H1 (cell line): ENCODE data around the gene MED10.

Source experiments
- CBX5 ChIP-seq: fragments of 300-800, 300-1000 bp; sonication (generic); IDR thresholded peaks from 2 replicates; pipeline ENCODE4 v1.7.1; 2016; ENCODE audit warnings: antibody characterized with exemption, low read length, low read depth
- CREB1 ChIP-seq: IDR thresholded peaks from 2 replicates; pipeline ENCODE4 v1.6.1; 2012; ENCODE audit warnings: inconsistent platforms
- EGR1 ChIP-seq: IDR thresholded peaks from 2 replicates; pipeline ENCODE4 v1.6.1; 2011; ENCODE audit warnings: low read depth, low read length, borderline replicate concordance
- EP300 ChIP-seq, 2 experiments: IDR thresholded peaks; 1 replicate in 1 of 2; 2 replicates in 1 of 2; pipeline ENCODE4 v1.6.1; 2011 to 2012; ENCODE audit warnings: low read depth in 2 of 2, low read length in 2 of 2, mild to moderate bottlenecking in 2 of 2, borderline replicate concordance in 1 of 2, inconsistent platforms in 1 of 2, moderate library complexity in 1 of 2
- EZH2 ChIP-seq: fragments of 200-600 bp; sonication (generic); IDR thresholded peaks from 2 replicates; pipeline ENCODE4 v1.7.1; 2012; ENCODE audit warnings: low read depth, mild to moderate bottlenecking, moderate library complexity, low read length, inconsistent platforms; ENCODE audit not compliant: severe bottlenecking
- PHF8 ChIP-seq: fragments of 200-600 bp; sonication (generic); conservative IDR thresholded peaks from 2 replicates; pipeline ENCODE4 v1.7.1; 2012; ENCODE audit warnings: low read depth, mild to moderate bottlenecking, inconsistent platforms, low read length, moderate library complexity
- POLR2A ChIP-seq, 2 experiments: IDR thresholded peaks; 1 replicate in 1 of 2; 2 replicates in 1 of 2; pipeline ENCODE4 v1.6.1; 2011; ENCODE audit warnings: low read depth in 2 of 2, low read length in 2 of 2, mild to moderate bottlenecking in 2 of 2; ENCODE audit errors: control extremely low read depth in 1 of 2
- POLR2AphosphoS5 ChIP-seq: IDR thresholded peaks from 2 replicates; pipeline ENCODE4 v1.6.1; 2011; ENCODE audit warnings: low read depth, low read length
- SP1 ChIP-seq: IDR thresholded peaks from 2 replicates; pipeline ENCODE4 v1.6.1; 2011; ENCODE audit warnings: low read depth, low read length
- SRF ChIP-seq: IDR thresholded peaks from 2 replicates; pipeline ENCODE4 v1.6.1; 2011; ENCODE audit warnings: mild to moderate bottlenecking, low read depth, low read length, moderate library complexity
- TAF1 ChIP-seq: IDR thresholded peaks from 2 replicates; pipeline ENCODE4 v1.6.1; 2011; ENCODE audit warnings: mild to moderate bottlenecking, low read depth, low read length
- TAF7 ChIP-seq: optimal IDR thresholded peaks from 2 replicates; pipeline ENCODE3; 2011; ENCODE audit warnings: low read depth, mild to moderate bottlenecking, inconsistent platforms, low read length, moderate library complexity, borderline replicate concordance
- TF ChIP-seq, protein P1 (sequence below), 3 experiments: IDR thresholded peaks; 1 replicate in 2 of 3; 2 replicates in 1 of 3; pipeline versions ENCODE4 v1.5.1 to v1.6.1; 2011; ENCODE audit warnings: low read length in 3 of 3, mild to moderate bottlenecking in 3 of 3, inconsistent platforms in 2 of 3, low read depth in 1 of 3, moderate library complexity in 1 of 3; ENCODE audit not compliant: insufficient read depth in 1 of 3; ENCODE audit errors: control extremely low read depth in 1 of 3
- TF ChIP-seq, protein P2 (sequence below): IDR thresholded peaks from 2 replicates; pipeline ENCODE4 v1.6.1; 2012; ENCODE audit warnings: inconsistent platforms

DNA sequence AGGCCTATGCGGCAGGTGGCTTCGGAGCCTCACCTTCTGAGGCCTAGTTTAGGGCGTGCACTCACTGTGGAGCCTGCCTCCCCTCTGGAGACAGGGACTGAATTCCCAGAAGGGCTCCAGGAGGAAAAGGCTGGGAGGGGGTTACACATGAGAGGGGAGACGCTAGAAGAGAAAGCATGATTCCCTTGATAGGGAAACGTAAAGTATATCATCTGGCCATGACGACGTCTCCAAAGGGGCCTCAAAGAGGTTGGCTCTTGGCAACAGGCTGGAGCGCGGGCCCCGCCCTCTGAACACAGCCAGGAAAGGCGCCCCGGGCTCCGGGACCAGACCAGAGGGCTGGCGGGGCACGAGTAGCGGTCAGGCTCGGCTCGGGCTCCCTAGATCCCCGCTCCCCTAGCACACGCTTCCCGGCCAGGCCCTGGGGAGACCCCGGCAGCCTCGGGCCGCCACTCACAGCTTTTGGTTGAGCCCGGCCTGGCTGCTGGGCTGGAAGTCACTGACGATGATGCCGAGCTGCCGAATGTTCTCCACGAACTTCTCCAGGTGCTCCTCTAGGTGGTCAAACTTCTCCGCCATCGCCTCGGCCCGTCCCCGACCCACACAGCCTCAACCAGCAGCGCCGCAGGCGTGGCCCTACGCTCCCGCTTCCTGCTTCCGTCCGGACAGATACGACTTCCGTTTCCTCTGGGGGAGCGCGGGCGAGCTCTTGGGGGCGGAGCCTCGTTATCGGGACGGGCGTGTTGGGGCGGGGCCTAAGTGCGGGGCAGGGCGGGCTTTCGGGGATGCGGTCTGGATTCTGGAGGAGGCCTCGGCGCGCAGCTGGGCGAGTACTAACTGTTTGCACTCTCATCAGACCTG is at the start of gene MED10:
- TF ChIP-seq PHF8 (peak; percentile 88), SP1 (no peak), TAF1 (peak; percentile 66; the same call in 1 of the 2 replicates), CREB1 (no peak), EZH2 (no peak), EGR1 (peak; percentile 78), POLR2A (IDR thresholded peaks at IDR 0.05; ENCODE audit: control extremely low read depth in 1 of 2, low read depth in 2 of 2, low read length in 2 of 2) (peak; percentile 61 to 72), EP300 (IDR thresholded peaks at IDR 0.05; ENCODE audit: borderline replicate concordance in 1 of 2, low read depth in 2 of 2, low read length in 2 of 2) (no peak), CBX5 (no peak), SRF (no peak), POLR2AphosphoS5 (peak; percentile 54; the same call in 1 of the 2 replicates), TAF7 (no peak)
- TF ChIP-seq, protein P1, sequence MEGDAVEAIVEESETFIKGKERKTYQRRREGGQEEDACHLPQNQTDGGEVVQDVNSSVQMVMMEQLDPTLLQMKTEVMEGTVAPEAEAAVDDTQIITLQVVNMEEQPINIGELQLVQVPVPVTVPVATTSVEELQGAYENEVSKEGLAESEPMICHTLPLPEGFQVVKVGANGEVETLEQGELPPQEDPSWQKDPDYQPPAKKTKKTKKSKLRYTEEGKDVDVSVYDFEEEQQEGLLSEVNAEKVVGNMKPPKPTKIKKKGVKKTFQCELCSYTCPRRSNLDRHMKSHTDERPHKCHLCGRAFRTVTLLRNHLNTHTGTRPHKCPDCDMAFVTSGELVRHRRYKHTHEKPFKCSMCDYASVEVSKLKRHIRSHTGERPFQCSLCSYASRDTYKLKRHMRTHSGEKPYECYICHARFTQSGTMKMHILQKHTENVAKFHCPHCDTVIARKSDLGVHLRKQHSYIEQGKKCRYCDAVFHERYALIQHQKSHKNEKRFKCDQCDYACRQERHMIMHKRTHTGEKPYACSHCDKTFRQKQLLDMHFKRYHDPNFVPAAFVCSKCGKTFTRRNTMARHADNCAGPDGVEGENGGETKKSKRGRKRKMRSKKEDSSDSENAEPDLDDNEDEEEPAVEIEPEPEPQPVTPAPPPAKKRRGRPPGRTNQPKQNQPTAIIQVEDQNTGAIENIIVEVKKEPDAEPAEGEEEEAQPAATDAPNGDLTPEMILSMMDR (IDR thresholded peaks at IDR 0.05; ENCODE audit: control extremely low read depth in 1 of 3, insufficient read depth in 1 of 3, low read depth in 1 of 3, low read length in 3 of 3) = no peak
- TF ChIP-seq, protein P2, sequence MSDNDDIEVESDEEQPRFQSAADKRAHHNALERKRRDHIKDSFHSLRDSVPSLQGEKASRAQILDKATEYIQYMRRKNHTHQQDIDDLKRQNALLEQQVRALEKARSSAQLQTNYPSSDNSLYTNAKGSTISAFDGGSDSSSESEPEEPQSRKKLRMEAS = peak; percentile 82
